ENCODE results near the gene SHB.

SHB gene

GRCh38 chr9:38020151-38021076 is 48.6 kb downstream of the SHB start:
- no peak for TF ChIP-seq CTCF (IDR thresholded peaks at IDR 0.05; ENCODE audit: poor library complexity, severe bottlenecking)
- H3K4me1 ChIP-seq (ENCODE audit: insufficient read depth, poor library complexity, severe bottlenecking): peaks cover 77% of the 10 kb centered on the region
- H3K36me3 ChIP-seq (ENCODE audit: low read depth): peaks cover 9% of the 10 kb centered on the region
- H3K9me3 ChIP-seq (ENCODE audit: severe bottlenecking): no peaks in the 10 kb centered on the region
- no peaks in the 10 kb centered on the region for H3K27me3 ChIP-seq (ENCODE audit: insufficient read depth, poor library complexity, severe bottlenecking)
- peak overlapping the region; percentile 98 for H3K27ac ChIP-seq (ENCODE audit: poor library complexity, severe bottlenecking)
- no peak overlapping the region for H3K4me3 ChIP-seq (ENCODE audit: severe bottlenecking)
- ATAC-seq (ENCODE audit: low read depth) (no peak), DNase-seq (ENCODE audit: low spot score) (no peak)

DNA sequence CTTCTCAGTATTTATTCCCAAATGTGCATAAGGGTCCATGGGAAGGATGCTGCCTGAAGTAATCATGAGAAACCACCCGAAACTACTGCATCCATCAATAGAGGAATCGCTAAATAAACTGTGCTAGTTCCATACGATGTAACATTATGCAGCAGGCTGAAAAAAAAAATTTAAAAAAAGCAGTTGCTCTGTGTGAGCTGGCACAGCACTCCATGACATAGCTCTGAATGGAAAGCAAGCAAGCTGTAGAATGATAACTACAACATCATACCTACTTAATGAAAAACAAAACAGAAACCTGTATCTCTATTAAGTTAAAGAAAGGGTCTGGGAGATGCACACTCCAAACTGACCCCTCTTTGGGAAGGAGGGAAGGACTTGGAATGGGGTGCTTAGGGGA is 49.3 kb downstream of the SHB start:
- Histone ChIP-seq H3K9me3 (ENCODE audit: severe bottlenecking) (no peaks in the 10 kb centered on the region), H3K27ac (ENCODE audit: poor library complexity, severe bottlenecking) (peak overlapping the region; percentile 98), H3K27me3 (ENCODE audit: insufficient read depth, poor library complexity, severe bottlenecking) (no peaks in the 10 kb centered on the region), H3K4me1 (ENCODE audit: insufficient read depth, poor library complexity, severe bottlenecking) (peaks cover 70% of the 10 kb centered on the region), H3K4me3 (ENCODE audit: severe bottlenecking) (no peak overlapping the region), H3K36me3 (ENCODE audit: low read depth) (peaks cover 15% of the 10 kb centered on the region)
- no peak for ATAC-seq (ENCODE audit: low read depth)
- DNase-seq (ENCODE audit: low spot score): no peak
- no peak for TF ChIP-seq CTCF (IDR thresholded peaks at IDR 0.05; ENCODE audit: poor library complexity, severe bottlenecking)

DNA sequence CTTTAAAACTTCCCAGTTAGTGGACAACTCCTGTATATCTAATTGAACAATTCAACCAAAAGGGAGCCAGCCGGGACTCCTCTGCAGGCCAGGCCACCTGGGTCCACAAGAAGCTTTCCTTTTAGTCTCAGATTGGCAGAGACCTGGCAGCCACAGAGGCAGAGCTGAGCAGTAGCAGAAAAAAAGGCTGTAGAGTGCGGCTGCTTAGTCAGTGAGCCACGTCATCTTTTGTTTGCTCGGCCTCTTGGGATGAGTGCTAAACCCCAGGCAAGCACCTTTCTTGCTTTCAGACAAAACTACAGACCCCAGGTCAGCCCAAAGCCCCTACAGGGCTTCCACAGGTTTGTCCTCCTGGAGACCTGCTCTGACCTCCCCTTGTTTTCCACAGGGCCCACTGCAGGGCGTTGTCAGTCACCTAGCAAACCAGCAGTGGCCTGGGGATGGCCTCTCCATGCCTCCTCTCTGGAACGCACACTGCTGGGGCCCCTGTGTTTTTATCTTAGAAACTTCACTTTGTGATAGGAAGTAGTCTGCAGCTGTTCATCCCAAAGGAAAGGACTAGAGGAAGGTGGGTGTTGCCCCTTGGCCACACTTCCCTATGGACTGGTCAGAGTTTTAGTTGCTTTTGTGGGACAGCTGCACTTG is 49.9 kb downstream of the SHB start:
- peak overlapping the region; percentile 98 for H3K27ac ChIP-seq (ENCODE audit: poor library complexity, severe bottlenecking)
- no peak for TF ChIP-seq CTCF (IDR thresholded peaks at IDR 0.05; ENCODE audit: poor library complexity, severe bottlenecking)
- peaks cover 22% of the 10 kb centered on the region for H3K36me3 ChIP-seq (ENCODE audit: low read depth)
- DNase-seq (ENCODE audit: low spot score): no peak
- no peak overlapping the region for H3K4me3 ChIP-seq (ENCODE audit: severe bottlenecking)
- H3K4me1 ChIP-seq (ENCODE audit: insufficient read depth, poor library complexity, severe bottlenecking): peaks cover 66% of the 10 kb centered on the region
- H3K9me3 ChIP-seq (ENCODE audit: severe bottlenecking): no peaks in the 10 kb centered on the region
- peak; percentile 84 for ATAC-seq (ENCODE audit: low read depth)
- H3K27me3 ChIP-seq (ENCODE audit: insufficient read depth, poor library complexity, severe bottlenecking): no peaks in the 10 kb centered on the region

DNA sequence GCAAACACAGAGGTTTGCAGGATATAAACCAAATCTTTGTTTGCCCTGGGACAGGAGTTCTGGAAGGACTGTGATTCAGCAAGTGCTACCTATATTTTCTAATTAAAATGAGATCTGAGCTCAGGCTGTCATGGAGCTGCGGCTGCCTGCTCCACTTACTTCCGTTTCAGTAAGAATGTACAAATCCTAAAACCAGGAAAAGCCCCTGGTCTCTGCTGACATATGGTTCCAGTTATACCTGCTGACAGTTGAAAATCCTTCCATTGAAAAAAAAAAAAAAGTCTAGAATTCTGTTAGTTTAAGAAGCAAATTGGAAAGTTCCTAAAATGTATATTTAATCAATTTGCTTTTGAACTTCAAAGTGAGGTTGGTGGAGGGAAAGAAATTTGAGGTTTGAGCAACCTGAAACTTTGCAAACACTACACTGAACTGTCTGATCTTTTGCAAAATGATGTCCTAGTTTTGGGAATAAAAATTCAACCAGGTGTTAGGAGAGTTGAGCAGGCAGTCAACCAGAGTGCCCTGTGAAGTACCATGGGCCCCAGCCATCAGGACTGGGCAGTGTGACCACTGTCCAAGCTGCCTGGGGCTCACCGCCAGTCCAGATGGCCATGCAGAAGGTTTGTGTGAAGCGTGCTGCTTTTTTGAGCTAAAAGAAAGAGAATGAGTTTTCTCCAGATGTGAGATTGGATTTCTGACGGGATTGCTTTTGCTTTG is 50.6 kb downstream of the SHB start:
- no peak for TF ChIP-seq CTCF (IDR thresholded peaks at IDR 0.05; ENCODE audit: poor library complexity, severe bottlenecking)
- H3K36me3 ChIP-seq (ENCODE audit: low read depth): peaks cover 26% of the 10 kb centered on the region
- peaks cover 59% of the 10 kb centered on the region for H3K4me1 ChIP-seq (ENCODE audit: insufficient read depth, poor library complexity, severe bottlenecking)
- peak overlapping the region; percentile 98 for H3K27ac ChIP-seq (ENCODE audit: poor library complexity, severe bottlenecking)
- ATAC-seq (ENCODE audit: low read depth): no peak
- no peaks in the 10 kb centered on the region for H3K9me3 ChIP-seq (ENCODE audit: severe bottlenecking)
- no peak for DNase-seq (ENCODE audit: low spot score)
- H3K4me3 ChIP-seq (ENCODE audit: severe bottlenecking): no peak overlapping the region
- H3K27me3 ChIP-seq (ENCODE audit: insufficient read depth, poor library complexity, severe bottlenecking): no peaks in the 10 kb centered on the region

Measured in RWPE2 (cell line).